Spleen (tissue), 11 donors: ENCODE data around the gene HECTD2. TPM values are rescaled to one million over a fixed set of nuclear protein-coding genes. Genes with fewer than 3 reads are reported as not detected.
"Not testable (repeated sequence)": the region's sequence is repeated elsewhere in the genome, so short reads cannot be mapped to it uniquely, and the experiment has no call there.

Source experiments
- DNase-seq: peaks from one replicate; pipeline ENCODE4 v3.0.0-alpha.2; 2020
- H3K27ac ChIP-seq, 8 donors: fragments of 200-600 bp; sonication (generic) in 7 of 8; 1 replicate in 4 of 8; 2 replicates in 4 of 8; pipeline versions ENCODE4 v1.5.0 to v1.8.0; 2016 to 2021; ENCODE audit warnings: inconsistent platforms in 4 of 8, mild to moderate bottlenecking in 4 of 8, moderate library complexity in 1 of 8
- H3K27me3 ChIP-seq, 7 donors: fragments of 200-600 bp; sonication (generic) in 6 of 7; replicated peaks in 1 of 7; 1 replicate in 4 of 7; 2 replicates in 3 of 7; pipeline versions ENCODE4 v1.5.0 to v1.8.0; 2016 to 2021; ENCODE audit warnings: inconsistent platforms in 3 of 7, mild to moderate bottlenecking in 1 of 7
- H3K36me3 ChIP-seq, 6 donors: fragments of 200-600 bp; sonication (generic) in 5 of 6; 1 replicate in 4 of 6; 2 replicates in 2 of 6; pipeline versions ENCODE4 v1.5.0 to v1.8.0; 2016 to 2021; ENCODE audit warnings: inconsistent platforms in 2 of 6
- H3K4me1 ChIP-seq, 6 donors: fragments of 200-600 bp; sonication (generic) in 5 of 6; 1 replicate in 3 of 6; 2 replicates in 3 of 6; pipeline versions ENCODE4 v1.5.0 to v1.8.0; 2016 to 2021; ENCODE audit warnings: inconsistent platforms in 3 of 6
- H3K4me3 ChIP-seq, 8 donors: fragments of 200-600 bp; sonication (generic) in 7 of 8; 1 replicate in 4 of 8; 2 replicates in 4 of 8; pipeline versions ENCODE4 v1.5.0 to v1.8.0; 2016 to 2021; ENCODE audit warnings: inconsistent platforms in 4 of 8, mild to moderate bottlenecking in 4 of 8, moderate library complexity in 2 of 8
- H3K9me3 ChIP-seq, 8 donors: fragments of 200-600 bp; sonication (generic) in 7 of 8; 1 replicate in 4 of 8; 2 replicates in 4 of 8; pipeline versions ENCODE4 v1.5.0 to v1.8.0; 2016 to 2021; ENCODE audit warnings: inconsistent platforms in 4 of 8
- CTCF ChIP-seq, 11 experiments: fragments of 200-600 bp in 7 of 11; fragments of 450-650 bp in 4 of 11; sonication (generic) in 4 of 11; IDR thresholded peaks in 8 of 11; conservative IDR thresholded peaks in 3 of 11; 1 replicate in 7 of 11; 2 replicates in 4 of 11; pipeline versions ENCODE4 v1.4.0 to v1.8.0; 2016 to 2021; ENCODE audit warnings: antibody characterized with exemption in 11 of 11, inconsistent platforms in 4 of 11, mild to moderate bottlenecking in 1 of 11
- POLR2A ChIP-seq, 3 donors: fragments of 450-650 bp; IDR thresholded peaks; one replicate each; pipeline ENCODE4 v1.5.1; 2017; ENCODE audit warnings: antibody characterized with exemption in 3 of 3, mild to moderate bottlenecking in 1 of 3
- POLR2AphosphoS5 ChIP-seq, 3 donors: sonication (generic); formaldehyde crosslinking; IDR thresholded peaks; one replicate each; pipeline ENCODE4 v1.5.1; 2017; ENCODE audit warnings: antibody characterized with exemption in 3 of 3
- WGBS, 5 donors: extraction: QIAGEN DNeasy Blood & Tissue Kit in 3 of 5; methylation state at CpG; one replicate each; pipeline versions ENCODE4 v1.1.5 to v1.1.7; 2013 to 2018; 5-methylcytosine and 5-hydroxymethylcytosine counted together
- intact Hi-C: fragments of 100-400 bp; cut with DNase I; formaldehyde crosslinking; loops from one replicate; pipeline ENCODE4 v1.15.0; 2023; ENCODE audit warnings: low total_unique reads
- polyA plus RNA-seq, 3 donors: library from polyadenylated mRNA; stranded (reverse); fragments of 200-250 nt; gene quantifications; one replicate each; pipeline ENCODE4 v1.2.1, GENCODE V29; 2013
- total RNA-seq, 7 donors: library from RNA; depleted of rRNA in 3 of 7; stranded (reverse); fragments of >200 nt in 3 of 7; fragmentation: NEBNext Ultra II Directional in 4 of 7; extraction: Animal tissue kit (Norgen Biotek cat#: 25700) in 4 of 7; gene quantifications; one replicate each; pipeline versions ENCODE4 v1.1.0 to v1.2.1, GENCODE V29; 2016 to 2021
- donor health status: healthy with polysubstance abuse.
- donor health status: DM: no; HTN: no; CAD: no; lungs with moderate emphysema.
- donor health status: DM: no; HTN: no; CAD: no.
- donor health status: Bipolar disorder and iron deficiency.
- donor health status: healthy.
- donor health status: DM: no; HTN: no; CAD: no.
- donor health status: DM: yes; HTN: yes; CAD: no.

The HECTD2 gene
- total and polyA plus RNA-seq, 10 donors = 3.3 to 11.1 (median 7.4) TPM

- TF ChIP-seq POLR2A (IDR thresholded peaks at IDR 0.05) = no peak
- TF ChIP-seq CTCF (IDR thresholded peaks at IDR 0.05 in 8 of 11, conservative IDR thresholded peaks at IDR 0.05 in 3 of 11) = no peak
- no peak for TF ChIP-seq POLR2AphosphoS5 (IDR thresholded peaks at IDR 0.05)
- no peak for DNase-seq
- H3K4me1 ChIP-seq = no peaks in the 10 kb centered on the region
- peaks cover 0 to 6% (median 0%) of the 10 kb centered on the region in 8 donors for H3K9me3 ChIP-seq
- 74 to 89% (median 87%) methylated on average over 2 of the region's 2 CpGs for WGBS, 5 donors
- peaks cover 0 to 6% (median 0%) of the 10 kb centered on the region in 6 donors for H3K36me3 ChIP-seq
- H3K27me3 ChIP-seq = no peaks in the 10 kb centered on the region
- no peak overlapping the region for H3K4me3 ChIP-seq
- no peak overlapping the region for H3K27ac ChIP-seq
- intact Hi-C loops = no loop called here
Measured at GRCh38 chr10:91433620-91434019, 23.5 kb downstream of the HECTD2 start.

GRCh38 chr10:91434041-91434440, 23.9 kb downstream of the HECTD2 start:
- H3K27ac ChIP-seq = no peak overlapping the region
- no peak overlapping the region for H3K4me3 ChIP-seq
- DNase-seq = no peak
- H3K4me1 ChIP-seq = no peaks in the 10 kb centered on the region
- peaks cover 0 to 6% (median 0%) of the 10 kb centered on the region in 6 donors for H3K36me3 ChIP-seq
- peaks cover 0 to 9% (median 0%) of the 10 kb centered on the region in 8 donors for H3K9me3 ChIP-seq
- H3K27me3 ChIP-seq = no peaks in the 10 kb centered on the region
- WGBS, 5 donors = 87 to 95% (median 89%) methylated on average over 1 of the region's 1 CpG
- intact Hi-C loops = no loop called here
- TF ChIP-seq CTCF (IDR thresholded peaks at IDR 0.05 in 8 of 11, conservative IDR thresholded peaks at IDR 0.05 in 3 of 11) (no peak), POLR2A (IDR thresholded peaks at IDR 0.05) (no peak), POLR2AphosphoS5 (IDR thresholded peaks at IDR 0.05) (no peak)

GRCh38 chr10:91435241-91435640, 25.1 kb downstream of the HECTD2 start:
- DNase-seq = no peak
- WGBS, 5 donors = 92 to 96% (median 95%) methylated on average over 2 of the region's 2 CpGs
- H3K4me1 ChIP-seq = no peaks in the 10 kb centered on the region
- H3K36me3 ChIP-seq = peaks cover 0 to 6% (median 0%) of the 10 kb centered on the region in 6 donors
- H3K27me3 ChIP-seq = no peaks in the 10 kb centered on the region
- H3K4me3 ChIP-seq = no peak overlapping the region
- H3K9me3 ChIP-seq = peaks cover 0 to 12% (median 0%) of the 10 kb centered on the region in 8 donors
- intact Hi-C loops = no loop called here
- TF ChIP-seq POLR2A (IDR thresholded peaks at IDR 0.05) = no peak
- no peak for TF ChIP-seq POLR2AphosphoS5 (IDR thresholded peaks at IDR 0.05)
- no peak for TF ChIP-seq CTCF (IDR thresholded peaks at IDR 0.05 in 8 of 11, conservative IDR thresholded peaks at IDR 0.05 in 3 of 11)
- H3K27ac ChIP-seq = no peak overlapping the region

GRCh38 chr10:91438228-91438627, 28.1 kb downstream of the HECTD2 start:
- DNase-seq, H3K36me3 ChIP-seq, intact Hi-C loops, H3K27ac ChIP-seq, H3K27me3 ChIP-seq, H3K4me1 ChIP-seq, H3K4me3 ChIP-seq: not testable (repeated sequence)
- 94 to 100% (median 98%) methylated on average over 2 of the region's 2 CpGs for WGBS, 5 donors
- H3K9me3 ChIP-seq = peaks cover 0 to 12% (median 0%) of the 10 kb centered on the region in 8 donors
